Measurements from ENCODE around the gene RGS12.

The RGS12 gene

GRCh38 chr4:3328814-3329663 lies 36.2 kb downstream of the RGS12 start:
- Histone ChIP-seq H3K9me3 (ENCODE audit: control insufficient read depth, insufficient read depth, low read length) (no peaks in the 10 kb centered on the region), H3K9ac (ENCODE audit: low read depth, low read length) (no peak overlapping the region), H3K4me1 (ENCODE audit: insufficient read depth, low read length) (no peaks in the 10 kb centered on the region), H3K36me3 (ENCODE audit: insufficient read depth, low read length) (no peaks in the 10 kb centered on the region)

GRCh38 chr4:3329887-3330286 lies 37.1 kb downstream of the RGS12 start:
- Histone ChIP-seq H3K36me3 (ENCODE audit: insufficient read depth, low read length) (no peaks in the 10 kb centered on the region), H3K4me1 (ENCODE audit: insufficient read depth, low read length) (no peaks in the 10 kb centered on the region), H3K9me3 (ENCODE audit: control insufficient read depth, insufficient read depth, low read length) (no peaks in the 10 kb centered on the region), H3K9ac (ENCODE audit: low read depth, low read length) (no peak overlapping the region)

GRCh38 chr4:3330707-3331106 lies 37.9 kb downstream of the RGS12 start:
- no peak overlapping the region for H3K9ac ChIP-seq (ENCODE audit: low read depth, low read length)
- no peaks in the 10 kb centered on the region for H3K36me3 ChIP-seq (ENCODE audit: insufficient read depth, low read length)
- H3K4me1 ChIP-seq (ENCODE audit: insufficient read depth, low read length) = no peaks in the 10 kb centered on the region
- H3K9me3 ChIP-seq (ENCODE audit: control insufficient read depth, insufficient read depth, low read length) = no peaks in the 10 kb centered on the region

GRCh38 chr4:3331511-3332394 lies 38.9 kb downstream of the RGS12 start:
- H3K4me1 ChIP-seq (ENCODE audit: insufficient read depth, low read length) = no peaks in the 10 kb centered on the region

GRCh38 chr4:3332498-3332897 lies 39.7 kb downstream of the RGS12 start:
- Histone ChIP-seq H3K36me3 (ENCODE audit: insufficient read depth, low read length) (no peaks in the 10 kb centered on the region), H3K9me3 (ENCODE audit: control insufficient read depth, insufficient read depth, low read length) (no peaks in the 10 kb centered on the region), H3K9ac (ENCODE audit: low read depth, low read length) (no peak overlapping the region), H3K4me1 (ENCODE audit: insufficient read depth, low read length) (no peaks in the 10 kb centered on the region)

More at GRCh38 chr4:3331511-3332394, 38.9 kb downstream of the RGS12 start:
- Histone ChIP-seq H3K9me3 (ENCODE audit: control insufficient read depth, insufficient read depth, low read length) (no peaks in the 10 kb centered on the region), H3K36me3 (ENCODE audit: insufficient read depth, low read length) (no peaks in the 10 kb centered on the region), H3K9ac (ENCODE audit: low read depth, low read length) (no peak overlapping the region)

- no peaks in the 10 kb centered on the region for H3K4me1 ChIP-seq (ENCODE audit: insufficient read depth, low read length)
- no peak overlapping the region for H3K9ac ChIP-seq (ENCODE audit: low read depth, low read length)
- no peaks in the 10 kb centered on the region for H3K9me3 ChIP-seq (ENCODE audit: control insufficient read depth, insufficient read depth, low read length)
- no peaks in the 10 kb centered on the region; the same call in 1 of the 2 replicates for H3K36me3 ChIP-seq (ENCODE audit: insufficient read depth, low read length)
These were observed 41.5 kb downstream of the RGS12 start for GRCh38 chr4:3334316-3334715.

GRCh38 chr4:3335385-3335784 lies 42.6 kb downstream of the RGS12 start:
- Histone ChIP-seq H3K9ac (ENCODE audit: low read depth, low read length) (no peak overlapping the region), H3K36me3 (ENCODE audit: insufficient read depth, low read length) (no peaks in the 10 kb centered on the region; the same call in 1 of the 2 replicates), H3K9me3 (ENCODE audit: control insufficient read depth, insufficient read depth, low read length) (no peaks in the 10 kb centered on the region), H3K4me1 (ENCODE audit: insufficient read depth, low read length) (no peaks in the 10 kb centered on the region)

GRCh38 chr4:3335982-3336381 lies 43.2 kb downstream of the RGS12 start:
- no peaks in the 10 kb centered on the region for H3K9me3 ChIP-seq (ENCODE audit: control insufficient read depth, insufficient read depth, low read length)
- no peak overlapping the region for H3K9ac ChIP-seq (ENCODE audit: low read depth, low read length)
- no peaks in the 10 kb centered on the region for H3K4me1 ChIP-seq (ENCODE audit: insufficient read depth, low read length)
- H3K36me3 ChIP-seq (ENCODE audit: insufficient read depth, low read length) = no peaks in the 10 kb centered on the region; the same call in 1 of the 2 replicates

GRCh38 chr4:3336382-3337356 lies 43.8 kb downstream of the RGS12 start:
- Histone ChIP-seq H3K4me1 (ENCODE audit: insufficient read depth, low read length) (no peaks in the 10 kb centered on the region), H3K9me3 (ENCODE audit: control insufficient read depth, insufficient read depth, low read length) (no peaks in the 10 kb centered on the region), H3K9ac (ENCODE audit: low read depth, low read length) (no peak overlapping the region), H3K36me3 (ENCODE audit: insufficient read depth, low read length) (no peaks in the 10 kb centered on the region; the same call in 1 of the 2 replicates)

- Histone ChIP-seq H3K36me3 (ENCODE audit: insufficient read depth, low read length) (no peaks in the 10 kb centered on the region; the same call in 1 of the 2 replicates), H3K9me3 (ENCODE audit: control insufficient read depth, insufficient read depth, low read length) (no peaks in the 10 kb centered on the region), H3K4me1 (ENCODE audit: insufficient read depth, low read length) (no peaks in the 10 kb centered on the region), H3K9ac (ENCODE audit: low read depth, low read length) (no peak overlapping the region)
These were observed 44.5 kb downstream of the RGS12 start for GRCh38 chr4:3337357-3337732.

GRCh38 chr4:3337811-3338210 lies 45.0 kb downstream of the RGS12 start:
- H3K4me1 ChIP-seq (ENCODE audit: insufficient read depth, low read length) = no peaks in the 10 kb centered on the region
- H3K9me3 ChIP-seq (ENCODE audit: control insufficient read depth, insufficient read depth, low read length) = no peaks in the 10 kb centered on the region
- H3K36me3 ChIP-seq (ENCODE audit: insufficient read depth, low read length) = no peaks in the 10 kb centered on the region; the same call in 1 of the 2 replicates
- no peak overlapping the region for H3K9ac ChIP-seq (ENCODE audit: low read depth, low read length)

GRCh38 chr4:3338321-3338838 lies 45.6 kb downstream of the RGS12 start:
- no peak overlapping the region for H3K9ac ChIP-seq (ENCODE audit: low read depth, low read length)
- no peaks in the 10 kb centered on the region; the same call in 1 of the 2 replicates for H3K36me3 ChIP-seq (ENCODE audit: insufficient read depth, low read length)
- H3K9me3 ChIP-seq (ENCODE audit: control insufficient read depth, insufficient read depth, low read length) = no peaks in the 10 kb centered on the region
- no peaks in the 10 kb centered on the region for H3K4me1 ChIP-seq (ENCODE audit: insufficient read depth, low read length)

- H3K4me1 ChIP-seq (ENCODE audit: insufficient read depth, low read length) = no peaks in the 10 kb centered on the region
- no peak overlapping the region for H3K9ac ChIP-seq (ENCODE audit: low read depth, low read length)
- no peaks in the 10 kb centered on the region; the same call in 1 of the 2 replicates for H3K36me3 ChIP-seq (ENCODE audit: insufficient read depth, low read length)
- H3K9me3 ChIP-seq (ENCODE audit: control insufficient read depth, insufficient read depth, low read length) = no peaks in the 10 kb centered on the region
These were observed 46.2 kb downstream of the RGS12 start for GRCh38 chr4:3338976-3339531.
